Stomach (tissue), 9 donors: Measurements from ENCODE around the gene SVIL. TPM values are rescaled to one million over a fixed set of nuclear protein-coding genes. Genes with fewer than 3 reads are reported as not detected.

ENCODE experiments used
- DNase-seq, 2 donors: peaks; one replicate each; pipeline versions ENCODE4 v3.0.0 to v3.0.0-alpha.2; 2013 to 2019
- H3K27ac ChIP-seq, 5 donors: fragments of 200-600 bp in 4 of 5; sonication (generic) in 4 of 5; one replicate each; pipeline ENCODE4 v1.5.1; 2013 to 2019; ENCODE audit warnings: mild to moderate bottlenecking in 1 of 5, moderate library complexity in 1 of 5
- H3K27me3 ChIP-seq, 3 donors: fragments of 200-600 bp; sonication (generic); one replicate each; pipeline ENCODE4 v1.5.1; 2017 to 2019; ENCODE audit warnings: mixed run types in 1 of 3
- H3K36me3 ChIP-seq, 4 donors: fragments of 200-600 bp; sonication (generic); 1 replicate in 3 of 4; 2 replicates in 1 of 4; pipeline ENCODE4 v1.5.1; 2016 to 2019
- H3K4me1 ChIP-seq, 4 donors: fragments of 200-600 bp; sonication (generic); one replicate each; pipeline ENCODE4 v1.5.1; 2016 to 2019
- H3K4me3 ChIP-seq, 4 donors: fragments of 200-600 bp; sonication (generic) in 3 of 4; one replicate each; pipeline ENCODE4 v1.5.1; 2016 to 2019; ENCODE audit warnings: mild to moderate bottlenecking in 1 of 4
- H3K9me3 ChIP-seq, 4 donors: fragments of 200-600 bp; sonication (generic); one replicate each; pipeline ENCODE4 v1.5.1; 2016 to 2019
- CTCF ChIP-seq, 7 experiments: fragments of 450-650 bp in 4 of 7; fragments of 200-600 bp in 3 of 7; sonication (generic) in 3 of 7; IDR thresholded peaks; one replicate each; pipeline ENCODE4 v1.5.1; 2016 to 2019; ENCODE audit warnings: antibody characterized with exemption in 7 of 7, control low read depth in 2 of 7, mild to moderate bottlenecking in 1 of 7
- EP300 ChIP-seq: sonication (generic); formaldehyde crosslinking; IDR thresholded peaks from one replicate; pipeline ENCODE4 v1.6.1; 2017; ENCODE audit warnings: antibody characterized with exemption
- POLR2A ChIP-seq, 4 donors: fragments of 450-650 bp; IDR thresholded peaks; one replicate each; pipeline ENCODE4 v1.6.1; 2016; ENCODE audit warnings: antibody characterized with exemption in 4 of 4, control low read depth in 2 of 4, mild to moderate bottlenecking in 1 of 4, moderate library complexity in 1 of 4
- POLR2AphosphoS5 ChIP-seq, 3 donors: sonication (generic); formaldehyde crosslinking; IDR thresholded peaks; one replicate each; pipeline ENCODE4 v1.6.1; 2016; ENCODE audit warnings: antibody characterized with exemption in 3 of 3
- WGBS, 5 donors: extraction: QIAGEN DNeasy Blood & Tissue Kit in 3 of 5; methylation state at CpG; one replicate each; pipeline versions ENCODE4 v1.1.5 to v1.1.7; 2013 to 2018; 5-methylcytosine and 5-hydroxymethylcytosine counted together
- intact Hi-C: fragments of 100-400 bp; cut with DNase I; formaldehyde crosslinking; loops from one replicate; pipeline ENCODE4 v1.15.1; 2023; ENCODE audit warnings: low total_unique reads
- polyA plus RNA-seq, 3 donors: library from polyadenylated mRNA; stranded (reverse); fragments of 200-250 nt; gene quantifications; one replicate each; pipeline ENCODE4 v1.2.3, GENCODE V29; 2013
- total RNA-seq, 5 donors: library from RNA; depleted of rRNA; stranded (reverse); fragments of >200 nt; gene quantifications; one replicate each; pipeline versions ENCODE4 v1.1.0 to v1.2.3, GENCODE V29; 2014 to 2016
- donor health status: healthy with polysubstance abuse.
- donor health status: Bipolar disorder and iron deficiency.
- donor health status: healthy.

Gene SVIL
- total and polyA plus RNA-seq, 8 donors, result 6.8 to 400 (median 112) TPM

GRCh38 chr10:29676732-29677131 is 42.0 kb upstream of the SVIL start:
- intact Hi-C loops, result no loop called here
- TF ChIP-seq POLR2A (IDR thresholded peaks at IDR 0.05), result no peak
- TF ChIP-seq EP300, result no peak
- TF ChIP-seq CTCF (IDR thresholded peaks at IDR 0.05), result no peak
- no peak for TF ChIP-seq POLR2AphosphoS5 (IDR thresholded peaks at IDR 0.05)
- Histone ChIP-seq H3K4me1 (peaks cover 0 to 17% (median 4%) of the 10 kb centered on the region in 4 donors), H3K9me3 (peaks cover 0 to 20% (median 8%) of the 10 kb centered on the region in 4 donors), H3K27ac (no peak overlapping the region), H3K27me3 (no peaks in the 10 kb centered on the region), H3K4me3 (no peak overlapping the region), H3K36me3 (peaks cover 0 to 46% (median 19%) of the 10 kb centered on the region in 4 donors)
- 75 to 94% (median 90%) methylated on average over 4 of the region's 4 CpGs for WGBS, 5 donors
- no peak for DNase-seq

- DNase-seq, result no peak
- peaks cover 0 to 17% (median 4%) of the 10 kb centered on the region in 4 donors for H3K4me1 ChIP-seq
- TF ChIP-seq POLR2A (IDR thresholded peaks at IDR 0.05) (no peak), POLR2AphosphoS5 (IDR thresholded peaks at IDR 0.05) (no peak), CTCF (IDR thresholded peaks at IDR 0.05) (no peak), EP300 (no peak)
- intact Hi-C loops, result no loop called here
- H3K4me3 ChIP-seq, result no peak overlapping the region
- no peak overlapping the region for H3K27ac ChIP-seq
- H3K9me3 ChIP-seq, result peaks cover 0 to 20% (median 8%) of the 10 kb centered on the region in 4 donors
- WGBS, 5 donors, result 97 to 100% (median 100%) methylated on average over 1 of the region's 1 CpG
- peaks cover 0 to 46% (median 15%) of the 10 kb centered on the region in 4 donors for H3K36me3 ChIP-seq
- no peaks in the 10 kb centered on the region for H3K27me3 ChIP-seq
Observed at GRCh38 chr10:29675984-29676383, 41.2 kb upstream of the SVIL start.

GRCh38 chr10:29671968-29672367 is 37.2 kb upstream of the SVIL start:
- intact Hi-C loops, result no loop called here
- H3K36me3 ChIP-seq, result peaks cover 0 to 22% (median 12%) of the 10 kb centered on the region in 4 donors
- no peak overlapping the region for H3K4me3 ChIP-seq
- no peak for TF ChIP-seq EP300
- peaks cover 0 to 20% (median 8%) of the 10 kb centered on the region in 4 donors for H3K9me3 ChIP-seq
- DNase-seq, result no peak
- H3K27me3 ChIP-seq, result no peaks in the 10 kb centered on the region
- 92 to 98% (median 93%) methylated on average over 2 of the region's 2 CpGs for WGBS, 5 donors
- peaks cover 0 to 38% (median 21%) of the 10 kb centered on the region in 4 donors for H3K4me1 ChIP-seq
- no peak overlapping the region for H3K27ac ChIP-seq

GRCh38 chr10:29671228-29671780 is 36.5 kb upstream of the SVIL start:
- Histone ChIP-seq H3K36me3 (peaks cover 0 to 21% (median 12%) of the 10 kb centered on the region in 4 donors), H3K4me1 (peaks cover 0 to 38% (median 21%) of the 10 kb centered on the region in 4 donors), H3K9me3 (peaks cover 0 to 18% (median 8%) of the 10 kb centered on the region in 4 donors), H3K4me3 (no peak overlapping the region), H3K27me3 (no peaks in the 10 kb centered on the region), H3K27ac (peak overlapping the region in 2 of 5 donors; percentile 2 to 5)
- WGBS, 5 donors, result 80 to 90% (median 83%) methylated on average over 7 of the region's 7 CpGs
- DNase-seq, result no peak
- TF ChIP-seq POLR2A (IDR thresholded peaks at IDR 0.05), result no peak
- TF ChIP-seq CTCF (IDR thresholded peaks at IDR 0.05), result no peak
- TF ChIP-seq POLR2AphosphoS5 (IDR thresholded peaks at IDR 0.05), result no peak
- no peak for TF ChIP-seq EP300
- intact Hi-C loops, result no loop called here

- peak overlapping the region in 2 of 5 donors; percentile 2 to 5 for H3K27ac ChIP-seq
- DNase-seq, result no peak
- H3K4me1 ChIP-seq, result peaks cover 0 to 38% (median 21%) of the 10 kb centered on the region in 4 donors
- H3K9me3 ChIP-seq, result peaks cover 0 to 12% (median 6%) of the 10 kb centered on the region in 4 donors
- TF ChIP-seq POLR2AphosphoS5 (IDR thresholded peaks at IDR 0.05), result no peak
- no peak for TF ChIP-seq POLR2A (IDR thresholded peaks at IDR 0.05)
- TF ChIP-seq CTCF (IDR thresholded peaks at IDR 0.05), result no peak
- no peak for TF ChIP-seq EP300
- 68 to 85% (median 80%) methylated on average over 4 of the region's 4 CpGs for WGBS, 5 donors
- intact Hi-C loops, result no loop called here
- no peaks in the 10 kb centered on the region for H3K27me3 ChIP-seq
- peaks cover 0 to 16% (median 10%) of the 10 kb centered on the region in 4 donors for H3K36me3 ChIP-seq
- H3K4me3 ChIP-seq, result no peak overlapping the region
Observed at GRCh38 chr10:29670761-29671160, 36.0 kb upstream of the SVIL start.
